ENCODE results near the gene MSI2.

DNA sequence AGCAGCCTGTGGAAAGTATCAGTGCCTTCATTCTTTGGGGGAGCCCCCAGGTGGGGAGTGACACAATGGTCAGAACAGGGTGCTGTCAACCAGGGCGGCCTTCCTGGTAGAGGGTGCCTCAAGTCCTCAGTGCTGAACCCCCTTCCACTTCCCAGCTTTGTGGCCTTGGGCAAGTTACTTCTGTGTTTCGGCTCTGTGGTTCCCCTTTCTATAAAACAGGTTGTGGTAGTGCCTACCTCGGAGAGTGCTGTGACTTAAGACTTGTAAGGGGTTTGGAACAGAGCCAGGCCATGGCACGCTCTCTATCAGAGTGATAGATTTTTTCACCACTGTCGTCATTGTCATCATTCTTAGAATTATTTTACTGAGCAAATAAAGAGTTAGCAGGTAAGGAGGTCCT lies 347.7 kb downstream of the MSI2 start:
- TF ChIP-seq, protein P1, sequence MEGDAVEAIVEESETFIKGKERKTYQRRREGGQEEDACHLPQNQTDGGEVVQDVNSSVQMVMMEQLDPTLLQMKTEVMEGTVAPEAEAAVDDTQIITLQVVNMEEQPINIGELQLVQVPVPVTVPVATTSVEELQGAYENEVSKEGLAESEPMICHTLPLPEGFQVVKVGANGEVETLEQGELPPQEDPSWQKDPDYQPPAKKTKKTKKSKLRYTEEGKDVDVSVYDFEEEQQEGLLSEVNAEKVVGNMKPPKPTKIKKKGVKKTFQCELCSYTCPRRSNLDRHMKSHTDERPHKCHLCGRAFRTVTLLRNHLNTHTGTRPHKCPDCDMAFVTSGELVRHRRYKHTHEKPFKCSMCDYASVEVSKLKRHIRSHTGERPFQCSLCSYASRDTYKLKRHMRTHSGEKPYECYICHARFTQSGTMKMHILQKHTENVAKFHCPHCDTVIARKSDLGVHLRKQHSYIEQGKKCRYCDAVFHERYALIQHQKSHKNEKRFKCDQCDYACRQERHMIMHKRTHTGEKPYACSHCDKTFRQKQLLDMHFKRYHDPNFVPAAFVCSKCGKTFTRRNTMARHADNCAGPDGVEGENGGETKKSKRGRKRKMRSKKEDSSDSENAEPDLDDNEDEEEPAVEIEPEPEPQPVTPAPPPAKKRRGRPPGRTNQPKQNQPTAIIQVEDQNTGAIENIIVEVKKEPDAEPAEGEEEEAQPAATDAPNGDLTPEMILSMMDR (IDR thresholded peaks at IDR 0.05) = no peak
- TF ChIP-seq POLR2A (IDR thresholded peaks at IDR 0.05) (no peak), EP300 (IDR thresholded peaks at IDR 0.05) (no peak)

Data from suprapubic skin (tissue), 3 donors.